Neuronal stem cell (in vitro differentiated cells): ENCODE results near the gene CALM1.

Experiments used
- DNase-seq: peaks from one replicate; pipeline ENCODE4 v3.0.0-alpha.2; 2013; ENCODE audit warnings: low spot score
- H2AFZ ChIP-seq: one replicate; pipeline ENCODE4 v1.6.1; 2013; ENCODE audit warnings: mild to moderate bottlenecking, low read length, inconsistent platforms
- H2AK5ac ChIP-seq: 2 replicates; pipeline ENCODE4 v1.6.1; 2013; ENCODE audit warnings: low read depth, mild to moderate bottlenecking, inconsistent platforms, low read length, moderate library complexity, mixed read lengths
- H2BK120ac ChIP-seq: 2 replicates; pipeline ENCODE4 v1.6.1; 2013; ENCODE audit warnings: low read depth, mild to moderate bottlenecking, inconsistent platforms, low read length, moderate library complexity, mixed read lengths
- H2BK12ac ChIP-seq: one replicate; pipeline ENCODE4 v1.6.1; 2013; ENCODE audit warnings: low read length, inconsistent platforms
- H2BK15ac ChIP-seq: 2 replicates; pipeline ENCODE4 v1.6.1; 2013; ENCODE audit warnings: mild to moderate bottlenecking, low read length, inconsistent platforms, mixed read lengths
- H2BK5ac ChIP-seq: one replicate; pipeline ENCODE4 v1.6.1; 2013; ENCODE audit warnings: inconsistent platforms, mild to moderate bottlenecking, low read length, moderate library complexity
- H3K14ac ChIP-seq: one replicate; pipeline ENCODE4 v1.6.1; 2013; ENCODE audit warnings: low read length, inconsistent platforms
- H3K18ac ChIP-seq: 2 replicates; pipeline ENCODE4 v1.6.1; 2013; ENCODE audit warnings: low read length, inconsistent platforms
- H3K23ac ChIP-seq: 2 replicates; pipeline ENCODE4 v1.6.1; 2013; ENCODE audit warnings: low read depth, mild to moderate bottlenecking, mixed read lengths, low read length, inconsistent platforms; ENCODE audit not compliant: poor library complexity
- H3K27ac ChIP-seq: replicated peaks from 3 replicates; pipeline ENCODE4 v1.5.1; 2013; ENCODE audit warnings: low read length, inconsistent platforms
- H3K27me3 ChIP-seq, 3 experiments: 2 replicates each; pipeline ENCODE4 v1.6.1; 2013; ENCODE audit warnings: low read length in 3 of 3, mild to moderate bottlenecking in 2 of 3, inconsistent platforms in 1 of 3, low read depth in 1 of 3, mixed read lengths in 1 of 3, moderate library complexity in 1 of 3; ENCODE audit not compliant: control insufficient read depth in 3 of 3, insufficient read depth in 3 of 3
- H3K36me3 ChIP-seq, 2 donors: replicated peaks in 1 of 2; 2 replicates each; pipeline ENCODE4 v1.6.1; 2013; ENCODE audit warnings: low read length in 2 of 2; ENCODE audit not compliant: control insufficient read depth in 2 of 2, insufficient read depth in 2 of 2
- H3K4ac ChIP-seq: 2 replicates; pipeline ENCODE4 v1.6.1; 2013; ENCODE audit warnings: inconsistent platforms, mild to moderate bottlenecking, low read length, moderate library complexity
- H3K4me1 ChIP-seq, 2 donors: 1 replicate in 1 of 2; 2 replicates in 1 of 2; pipeline ENCODE4 v1.6.1; 2013; ENCODE audit warnings: low read length in 2 of 2, low read depth in 1 of 2; ENCODE audit not compliant: control insufficient read depth in 2 of 2, insufficient read depth in 1 of 2
- H3K4me2 ChIP-seq: one replicate; pipeline ENCODE4 v1.6.1; 2013; ENCODE audit warnings: mild to moderate bottlenecking, low read length, inconsistent platforms; ENCODE audit not compliant: insufficient read depth, poor library complexity, severe bottlenecking
- H3K4me3 ChIP-seq, 2 donors: 2 replicates each; pipeline ENCODE4 v1.5.1; 2013; ENCODE audit warnings: low read length in 2 of 2, mild to moderate bottlenecking in 2 of 2, inconsistent platforms in 1 of 2, moderate library complexity in 1 of 2
- H3K79me1 ChIP-seq: one replicate; pipeline ENCODE4 v1.6.1; 2013; ENCODE audit warnings: low read depth, mild to moderate bottlenecking, inconsistent platforms, low read length, moderate library complexity
- H3K9ac ChIP-seq: one replicate; pipeline ENCODE4 v1.6.1; 2013; ENCODE audit warnings: mild to moderate bottlenecking, low read depth, low read length, inconsistent platforms; ENCODE audit not compliant: poor library complexity
- H3K9me3 ChIP-seq, 2 donors: replicated peaks in 1 of 2; 2 replicates each; pipeline versions ENCODE3 to v1.6.1; 2013; ENCODE audit warnings: low read length in 2 of 2, mild to moderate bottlenecking in 2 of 2, inconsistent platforms in 1 of 2, low read depth in 1 of 2, mixed read lengths in 1 of 2, moderate library complexity in 1 of 2; ENCODE audit not compliant: control insufficient read depth in 2 of 2, insufficient read depth in 1 of 2
- H4K8ac ChIP-seq: one replicate; pipeline ENCODE4 v1.6.1; 2013; ENCODE audit warnings: low read depth, mild to moderate bottlenecking, inconsistent platforms, low read length, moderate library complexity
- H4K91ac ChIP-seq: one replicate; pipeline ENCODE4 v1.6.1; 2013; ENCODE audit warnings: low read length, low read depth, mild to moderate bottlenecking, inconsistent platforms; ENCODE audit not compliant: poor library complexity
- WGBS, 2 donors: extraction: QIAGEN DNeasy Blood & Tissue Kit; methylation state at CpG; one replicate each; pipeline ENCODE4 v1.1.7; 2013; ENCODE audit warnings: missing lambda C conversion rate in 2 of 2, mixed read lengths in 1 of 2; ENCODE audit not compliant: insufficient read length in 2 of 2, insufficient replicate concordance in 1 of 2; ENCODE audit errors: extremely low coverage in 2 of 2; 5-methylcytosine and 5-hydroxymethylcytosine counted together

The CALM1 gene

GRCh38 chr14:90408713-90409112, 11.9 kb downstream of the CALM1 start:
- H3K36me3 ChIP-seq, result peaks cover 14 to 39% of the 10 kb centered on the region in 2 donors
- H3K4me1 ChIP-seq, result peaks cover 5 to 7% of the 10 kb centered on the region in 2 donors
- no peak overlapping the region for H2BK15ac ChIP-seq
- no peak overlapping the region for H2AFZ ChIP-seq
- no peak overlapping the region for H3K27ac ChIP-seq
- no peak overlapping the region for H2AK5ac ChIP-seq
- H3K9ac ChIP-seq, result no peak overlapping the region
- H3K23ac ChIP-seq, result no peak overlapping the region
- H3K18ac ChIP-seq, result no peak overlapping the region
- H2BK120ac ChIP-seq, result no peak overlapping the region
- no CpG with 5 or more reads among the region's 6 CpGs for WGBS, 2 donors
- H3K4me3 ChIP-seq, result no peak overlapping the region
- no peak for DNase-seq
- no peak overlapping the region for H2BK12ac ChIP-seq
- no peaks in the 10 kb centered on the region for H3K79me1 ChIP-seq
- H3K9me3 ChIP-seq, result no peaks in the 10 kb centered on the region
- H3K4me2 ChIP-seq, result no peak overlapping the region
- no peak overlapping the region for H2BK5ac ChIP-seq
- H3K4ac ChIP-seq, result no peak overlapping the region
- no peaks in the 10 kb centered on the region for H3K27me3 ChIP-seq
- H4K8ac ChIP-seq, result no peak overlapping the region
- H3K14ac ChIP-seq, result no peak overlapping the region
- no peak overlapping the region for H4K91ac ChIP-seq

- Histone ChIP-seq H3K36me3 (peaks cover 11 to 33% of the 10 kb centered on the region in 2 donors), H2BK15ac (no peak overlapping the region), H3K9ac (no peak overlapping the region), H2BK12ac (no peak overlapping the region), H2BK120ac (no peak overlapping the region), H3K27me3 (no peaks in the 10 kb centered on the region), H3K14ac (no peak overlapping the region), H2BK5ac (no peak overlapping the region), H3K4ac (no peak overlapping the region), H3K23ac (no peak overlapping the region), H3K18ac (no peak overlapping the region), H4K91ac (no peak overlapping the region), H3K4me3 (no peak overlapping the region), H3K4me2 (no peak overlapping the region), H4K8ac (no peak overlapping the region), H3K79me1 (no peaks in the 10 kb centered on the region), H3K27ac (no peak overlapping the region), H3K4me1 (peaks cover 5 to 7% of the 10 kb centered on the region in 2 donors), H2AK5ac (no peak overlapping the region), H3K9me3 (no peaks in the 10 kb centered on the region), H2AFZ (no peak overlapping the region)
- DNase-seq, result no peak
- WGBS, 2 donors, result no CpG with 5 or more reads among the region's 5 CpGs
These were observed 12.4 kb downstream of the CALM1 start for GRCh38 chr14:90409209-90409730.

GRCh38 chr14:90412058-90412457, 15.2 kb downstream of the CALM1 start:
- DNase-seq, result no peak
- Histone ChIP-seq H3K9me3 (no peaks in the 10 kb centered on the region), H2AFZ (no peak overlapping the region), H3K4me3 (no peak overlapping the region), H3K9ac (no peak overlapping the region), H3K18ac (no peak overlapping the region), H2BK120ac (no peak overlapping the region), H3K23ac (no peak overlapping the region), H2BK5ac (no peak overlapping the region), H3K27ac (no peak overlapping the region), H4K8ac (no peak overlapping the region), H2BK15ac (no peak overlapping the region), H3K4me1 (peaks cover 5 to 6% of the 10 kb centered on the region in 2 donors), H3K4ac (no peak overlapping the region), H3K36me3 (peaks cover 0 to 6% of the 10 kb centered on the region in 2 donors), H3K14ac (no peak overlapping the region), H3K27me3 (no peaks in the 10 kb centered on the region), H2BK12ac (no peak overlapping the region), H2AK5ac (no peak overlapping the region), H4K91ac (no peak overlapping the region), H3K4me2 (no peak overlapping the region), H3K79me1 (no peaks in the 10 kb centered on the region)
- WGBS, 2 donors, result no CpG with 5 or more reads among the region's 2 CpGs

- Histone ChIP-seq H2BK120ac (no peak overlapping the region), H2BK5ac (no peak overlapping the region), H3K36me3 (no peaks in the 10 kb centered on the region), H3K27me3 (no peaks in the 10 kb centered on the region), H3K14ac (no peak overlapping the region), H4K91ac (no peak overlapping the region), H3K18ac (no peak overlapping the region), H2BK15ac (no peak overlapping the region), H2AFZ (no peak overlapping the region), H3K4ac (no peak overlapping the region), H2AK5ac (no peak overlapping the region), H3K4me2 (no peak overlapping the region), H3K9ac (no peak overlapping the region), H3K27ac (no peak overlapping the region), H3K9me3 (peaks cover 0 to 6% of the 10 kb centered on the region in 2 donors), H3K4me1 (peaks cover 7 to 10% of the 10 kb centered on the region in 2 donors), H3K23ac (no peak overlapping the region), H4K8ac (no peak overlapping the region), H2BK12ac (no peak overlapping the region), H3K4me3 (no peak overlapping the region), H3K79me1 (no peaks in the 10 kb centered on the region)
- no peak for DNase-seq
- WGBS, 2 donors, result no CpG with 5 or more reads among the region's 7 CpGs
These were observed 19.9 kb downstream of the CALM1 start for GRCh38 chr14:90416720-90417119.
